Stomach (tissue), 4 donors: ENCODE results near the gene PEF1.

Experiments
- EP300 ChIP-seq: sonication (generic); formaldehyde crosslinking; IDR thresholded peaks from one replicate; pipeline ENCODE4 v1.6.1; 2017; ENCODE audit warnings: antibody characterized with exemption
- POLR2A ChIP-seq, 4 donors: fragments of 450-650 bp; IDR thresholded peaks; one replicate each; pipeline ENCODE4 v1.6.1; 2016; ENCODE audit warnings: antibody characterized with exemption in 4 of 4, control low read depth in 2 of 4, mild to moderate bottlenecking in 1 of 4, moderate library complexity in 1 of 4
- POLR2AphosphoS5 ChIP-seq, 3 donors: sonication (generic); formaldehyde crosslinking; IDR thresholded peaks; one replicate each; pipeline ENCODE4 v1.6.1; 2016; ENCODE audit warnings: antibody characterized with exemption in 3 of 3
- TF ChIP-seq, protein P1 (sequence below), 7 experiments: fragments of 450-650 bp in 4 of 7; fragments of 200-600 bp in 3 of 7; sonication (generic) in 3 of 7; IDR thresholded peaks; one replicate each; pipeline ENCODE4 v1.5.1; 2016 to 2019; ENCODE audit warnings: antibody characterized with exemption in 7 of 7, control low read depth in 2 of 7, mild to moderate bottlenecking in 1 of 7

- TF ChIP-seq, protein P1, sequence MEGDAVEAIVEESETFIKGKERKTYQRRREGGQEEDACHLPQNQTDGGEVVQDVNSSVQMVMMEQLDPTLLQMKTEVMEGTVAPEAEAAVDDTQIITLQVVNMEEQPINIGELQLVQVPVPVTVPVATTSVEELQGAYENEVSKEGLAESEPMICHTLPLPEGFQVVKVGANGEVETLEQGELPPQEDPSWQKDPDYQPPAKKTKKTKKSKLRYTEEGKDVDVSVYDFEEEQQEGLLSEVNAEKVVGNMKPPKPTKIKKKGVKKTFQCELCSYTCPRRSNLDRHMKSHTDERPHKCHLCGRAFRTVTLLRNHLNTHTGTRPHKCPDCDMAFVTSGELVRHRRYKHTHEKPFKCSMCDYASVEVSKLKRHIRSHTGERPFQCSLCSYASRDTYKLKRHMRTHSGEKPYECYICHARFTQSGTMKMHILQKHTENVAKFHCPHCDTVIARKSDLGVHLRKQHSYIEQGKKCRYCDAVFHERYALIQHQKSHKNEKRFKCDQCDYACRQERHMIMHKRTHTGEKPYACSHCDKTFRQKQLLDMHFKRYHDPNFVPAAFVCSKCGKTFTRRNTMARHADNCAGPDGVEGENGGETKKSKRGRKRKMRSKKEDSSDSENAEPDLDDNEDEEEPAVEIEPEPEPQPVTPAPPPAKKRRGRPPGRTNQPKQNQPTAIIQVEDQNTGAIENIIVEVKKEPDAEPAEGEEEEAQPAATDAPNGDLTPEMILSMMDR (IDR thresholded peaks at IDR 0.05): no peak
- no peak for TF ChIP-seq POLR2A (IDR thresholded peaks at IDR 0.05)
- no peak for TF ChIP-seq POLR2AphosphoS5 (IDR thresholded peaks at IDR 0.05)
- TF ChIP-seq EP300: no peak
Observed at GRCh38 chr1:31595836-31596736, 48.6 kb downstream of the PEF1 start.
